Endothelial cell of hepatic sinusoid (primary cell): ENCODE results near the gene CABP7.
"Not testable (repeated sequence)": the region's sequence is repeated elsewhere in the genome, so short reads cannot be mapped to it uniquely, and the experiment has no call there.

Experiments
- in situ Hi-C: cut with HindIII; loops from 2 replicates; pipeline ENCODE4 v1.10.0; 2017; ENCODE audit warnings: low sequenced_read_pairs

The CABP7 gene

DNA sequence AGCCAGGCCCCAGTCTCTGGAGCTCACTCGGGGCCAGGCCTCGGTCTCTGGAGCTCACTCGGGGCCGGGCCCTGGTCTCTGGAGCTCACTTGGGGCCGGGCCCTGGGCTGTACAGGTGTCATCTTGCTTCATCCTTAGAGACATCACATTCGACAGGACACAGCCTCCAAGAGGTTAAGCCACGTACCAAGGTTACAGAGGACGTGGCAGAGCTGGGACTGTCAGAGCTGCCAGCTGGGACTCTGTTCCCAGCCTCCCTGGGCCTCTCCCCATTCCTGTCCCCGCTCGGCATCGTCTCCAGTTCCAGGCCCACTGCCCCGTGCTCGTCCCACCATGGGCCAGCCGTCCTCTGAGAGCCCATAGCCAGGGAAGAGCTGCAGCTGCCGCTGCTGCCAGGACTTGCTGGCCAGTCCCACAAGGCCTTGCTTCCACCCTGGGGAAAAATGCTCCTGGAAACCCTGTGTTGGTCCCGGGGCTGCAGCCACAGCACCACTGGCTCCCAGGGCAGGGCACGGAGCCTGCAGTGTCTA lies 19.6 kb downstream of the CABP7 start:
- in situ Hi-C loops: no loop called here

DNA sequence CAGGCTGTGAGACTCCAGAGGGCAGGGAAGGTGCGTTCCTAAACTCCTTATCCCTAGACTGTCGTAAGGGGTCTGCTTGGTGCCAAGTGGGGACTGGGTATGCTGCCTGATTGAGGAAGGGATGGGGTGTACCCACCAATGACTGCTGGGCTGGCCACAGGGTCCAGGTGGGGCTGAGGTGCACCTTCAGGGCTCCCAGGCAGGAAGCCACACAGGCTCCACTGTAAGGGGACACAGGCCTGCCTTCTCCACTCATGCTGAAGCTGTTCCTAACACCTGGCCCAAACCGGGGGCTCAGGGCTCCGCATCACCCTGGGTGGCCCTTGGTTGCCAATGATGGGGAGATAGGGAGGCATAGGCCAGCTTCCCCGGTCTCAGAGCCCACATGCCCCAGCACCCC lies 20.4 kb downstream of the CABP7 start:
- in situ Hi-C loops: no loop called here

DNA sequence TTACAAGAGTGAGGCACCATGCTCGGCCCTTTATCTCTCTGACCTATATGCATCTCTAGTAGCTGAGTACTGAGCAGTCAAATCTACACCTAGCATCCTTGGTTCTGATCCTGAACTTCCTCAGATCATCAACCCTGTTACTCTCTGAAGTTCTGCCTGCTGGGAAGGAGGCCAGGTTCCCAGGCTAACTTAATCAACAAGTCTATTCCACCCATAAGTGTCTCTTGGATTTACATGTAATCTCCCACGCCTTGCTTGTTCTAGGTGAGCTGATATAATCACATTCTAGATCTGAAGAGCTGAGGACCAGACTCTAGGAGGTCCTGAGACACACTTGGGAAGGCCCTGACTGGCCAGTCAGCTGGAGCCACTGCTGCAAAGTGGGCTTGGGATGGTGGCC lies 22.1 kb downstream of the CABP7 start:
- in situ Hi-C loops: no loop called here

DNA sequence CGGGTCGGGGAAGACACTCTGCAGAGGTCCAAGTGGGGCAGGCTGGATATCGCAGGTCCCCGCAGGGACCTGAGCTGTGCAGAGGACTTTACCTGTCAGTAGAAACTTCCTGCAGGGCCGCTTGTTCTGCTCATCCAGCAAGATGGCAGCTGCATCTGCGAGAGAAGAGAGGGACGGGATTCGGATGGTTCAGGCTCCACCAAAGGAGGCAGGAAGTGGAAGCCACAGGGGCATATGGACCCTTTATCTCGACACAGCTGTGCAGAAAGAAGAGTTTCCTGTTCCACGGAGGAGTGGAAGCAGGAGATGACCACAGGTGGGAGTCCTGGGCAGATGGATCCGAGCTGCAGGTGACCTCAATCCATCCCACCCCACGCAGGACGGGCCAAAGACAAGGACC lies 22.5 kb downstream of the CABP7 start:
- in situ Hi-C loops: no loop called here

DNA sequence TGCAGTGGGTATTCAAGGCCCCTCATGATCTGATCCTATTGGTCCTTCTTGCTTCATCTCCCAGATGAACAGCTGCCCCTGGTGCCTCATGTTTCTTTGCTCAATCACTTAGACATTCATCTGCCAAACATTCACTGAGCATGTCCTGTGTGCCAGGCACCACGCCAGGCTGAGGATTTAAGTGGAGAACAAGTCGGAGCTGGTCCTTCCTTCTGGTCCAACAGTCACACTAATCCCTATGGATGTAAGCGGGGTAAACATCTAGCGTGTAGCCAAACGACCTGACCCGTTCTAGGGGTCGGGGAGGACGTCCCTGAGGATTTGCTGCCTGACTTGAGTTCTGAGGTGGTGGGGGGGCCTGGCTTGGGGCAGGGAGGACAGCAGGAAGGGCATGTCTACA lies 25.1 kb downstream of the CABP7 start:
- in situ Hi-C loops: no loop called here

DNA sequence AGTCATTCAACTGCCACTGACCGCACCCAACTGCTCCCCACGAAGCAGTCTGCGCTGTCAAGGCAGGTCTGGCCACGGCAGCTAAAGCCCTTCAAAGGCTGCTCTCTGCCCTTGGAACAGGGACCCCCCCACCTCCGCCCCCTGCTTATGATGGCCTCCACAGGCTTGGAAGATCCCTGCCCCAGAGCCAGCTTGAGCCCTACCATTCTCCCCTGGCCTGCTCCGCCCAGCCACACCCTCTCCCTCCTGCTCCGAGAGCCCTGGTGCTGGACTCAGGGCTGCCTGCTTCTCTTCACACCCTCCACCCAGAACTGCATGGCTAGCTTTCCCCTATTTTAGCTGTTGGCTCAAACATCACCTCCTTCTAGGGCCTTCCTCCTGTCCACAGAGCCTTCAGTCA lies 28.0 kb downstream of the CABP7 start:
- in situ Hi-C loops: no loop called here

DNA sequence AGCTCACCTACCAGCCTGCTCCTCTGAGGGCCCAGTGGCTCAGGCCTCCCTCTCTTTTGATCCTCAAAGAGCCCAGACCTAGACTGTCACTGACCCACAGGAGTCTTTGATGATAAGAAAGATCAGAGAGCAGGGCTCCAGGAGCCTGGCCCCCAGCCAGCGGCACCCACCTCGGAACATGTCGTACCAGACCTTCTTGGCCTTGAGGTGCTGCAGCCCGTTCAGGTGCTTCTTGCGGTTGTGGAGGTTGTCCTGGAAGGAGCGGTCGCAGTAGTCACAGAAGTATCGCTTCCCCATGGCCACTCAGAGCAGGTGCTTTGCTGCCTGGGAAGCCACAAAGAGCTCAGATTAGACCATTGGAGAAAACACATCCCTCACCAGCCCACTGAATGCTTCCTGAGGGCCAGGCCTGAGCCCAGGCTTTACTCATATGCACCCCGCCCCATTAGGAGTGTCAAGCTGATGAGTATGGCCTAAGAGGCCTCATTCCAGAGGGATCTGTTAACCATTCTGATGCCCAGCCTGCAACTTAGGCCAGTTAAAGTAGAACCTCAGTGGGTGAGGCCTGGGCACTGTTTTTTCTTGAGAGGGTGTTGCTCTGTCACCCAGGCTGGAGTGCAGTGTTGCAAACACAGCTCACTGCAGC lies 28.6 kb downstream of the CABP7 start:
- in situ Hi-C loops: no loop called here

DNA sequence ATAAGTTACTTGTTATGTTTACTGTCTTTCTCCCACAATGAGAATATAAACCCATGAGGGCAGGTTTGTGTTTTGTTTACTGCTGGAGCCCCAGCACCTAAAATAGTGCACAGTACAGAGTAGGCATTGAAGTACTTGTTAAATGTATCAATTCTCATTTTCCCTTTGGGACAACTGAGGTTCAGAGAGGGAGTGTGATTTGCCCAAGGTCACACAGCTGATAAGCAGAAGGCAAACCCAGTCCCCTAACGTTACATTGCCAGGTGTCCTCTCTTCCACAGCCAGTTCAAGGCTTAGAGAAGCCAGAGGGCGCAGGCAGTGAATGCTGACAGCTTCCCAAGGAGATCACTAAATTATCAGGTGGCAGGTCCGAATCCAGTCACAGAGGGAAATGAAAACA lies 30.2 kb downstream of the CABP7 start:
- in situ Hi-C loops: no loop called here

DNA sequence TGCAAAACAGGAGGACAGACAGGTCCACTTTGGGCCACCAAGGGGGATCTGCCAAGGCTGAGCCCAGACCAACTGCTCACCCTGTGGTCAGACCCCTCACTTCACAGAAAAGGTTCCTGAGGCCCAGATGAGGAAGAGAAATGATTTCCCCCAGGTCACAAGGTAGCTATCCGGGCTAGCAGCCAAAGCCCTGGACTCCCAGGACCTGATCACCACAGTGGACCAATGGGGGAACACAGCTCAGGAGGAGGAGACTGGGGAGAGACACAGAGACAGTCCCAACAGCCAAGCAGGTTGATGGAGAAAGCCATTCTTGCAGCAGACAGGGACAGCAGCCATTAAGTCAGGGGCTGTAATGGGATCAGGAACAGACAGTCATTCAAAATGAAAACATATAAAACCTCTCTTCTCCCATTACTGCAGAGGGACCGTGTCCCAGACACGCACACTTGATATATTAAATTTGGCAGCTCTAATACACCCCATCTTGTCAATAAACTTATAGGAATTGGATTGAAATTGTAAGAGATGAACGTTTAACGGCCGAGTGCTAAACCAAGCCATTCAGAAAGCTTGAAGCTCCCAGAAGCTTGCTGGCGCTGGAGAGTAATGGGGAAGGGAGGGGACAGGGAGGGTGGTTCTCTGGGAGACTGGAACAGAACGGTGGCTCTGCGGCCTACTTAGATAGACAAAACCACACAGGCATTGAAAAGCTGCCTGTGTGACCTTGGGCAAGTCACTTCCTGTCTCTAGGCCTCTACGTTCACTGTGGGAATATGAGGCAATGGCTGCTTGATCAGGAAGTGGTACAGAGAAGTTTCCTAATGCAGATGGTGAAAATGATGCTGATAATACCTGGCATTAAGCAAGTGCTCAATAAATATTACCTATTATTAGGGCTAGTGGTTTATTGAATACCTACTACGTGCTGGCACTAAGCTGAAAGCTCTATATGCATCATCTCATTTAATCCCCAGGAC lies 31.0 kb downstream of the CABP7 start:
- in situ Hi-C loops: no loop called here

DNA sequence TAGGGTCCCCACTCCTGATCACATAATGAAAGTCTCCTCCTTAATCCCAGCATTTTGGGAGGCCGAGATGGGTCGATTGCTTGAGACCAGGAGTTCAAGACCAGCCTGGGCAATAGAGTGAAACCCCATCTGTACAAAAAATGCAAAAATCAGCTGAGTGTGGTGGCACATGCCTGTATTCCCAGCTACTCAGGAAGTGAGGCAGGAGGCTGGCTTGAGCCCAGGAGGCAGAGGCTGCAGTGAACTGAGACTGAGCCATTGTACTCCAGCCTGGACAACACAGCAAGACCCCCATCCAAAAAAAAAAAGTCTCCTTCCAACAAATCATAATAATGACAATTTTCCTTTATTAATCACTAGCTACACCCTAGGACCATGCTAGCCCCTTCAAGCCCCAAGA lies 31.9 kb downstream of the CABP7 start:
- in situ Hi-C loops: no loop called here

DNA sequence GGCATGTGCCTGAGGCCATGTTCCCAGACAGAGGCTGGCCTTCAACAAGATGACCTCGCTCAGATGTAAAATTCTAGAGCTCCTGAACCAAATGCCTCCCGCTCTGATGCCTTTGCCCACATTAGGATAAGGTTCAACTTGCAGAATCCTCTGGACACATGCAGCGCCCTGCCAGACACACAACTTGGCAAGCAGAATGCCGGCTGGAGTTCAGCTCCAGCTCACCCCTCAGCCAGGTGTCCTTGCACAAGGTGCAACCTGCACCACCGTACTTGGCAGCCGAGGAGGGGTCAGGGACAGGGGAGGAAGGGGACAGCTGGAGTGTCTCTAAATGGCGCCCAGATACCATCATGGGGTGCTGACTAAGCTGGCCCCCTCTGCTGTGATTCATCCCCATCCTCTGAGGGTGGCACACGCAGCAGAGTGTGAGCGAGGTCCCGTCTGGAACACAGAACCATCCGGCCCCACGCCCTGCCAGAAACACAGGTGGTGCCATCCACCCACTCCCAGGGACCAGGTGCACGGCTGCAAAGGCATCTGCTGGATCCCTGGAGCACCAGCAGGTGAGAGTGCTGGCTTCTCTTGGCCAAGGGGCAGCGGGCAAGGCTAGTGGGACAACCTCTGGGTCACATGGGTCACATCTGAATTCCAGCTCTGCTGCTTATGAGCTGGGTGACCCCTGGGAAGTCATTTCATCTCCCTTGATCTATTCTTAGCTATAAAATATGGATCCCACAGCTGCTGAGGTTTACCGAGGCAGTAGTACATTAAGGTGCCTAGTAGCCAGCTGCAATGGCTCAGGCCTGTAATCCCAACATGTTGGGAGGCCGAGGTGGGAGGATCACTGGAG lies 34.2 kb downstream of the CABP7 start:
- in situ Hi-C loops: no loop called here

DNA sequence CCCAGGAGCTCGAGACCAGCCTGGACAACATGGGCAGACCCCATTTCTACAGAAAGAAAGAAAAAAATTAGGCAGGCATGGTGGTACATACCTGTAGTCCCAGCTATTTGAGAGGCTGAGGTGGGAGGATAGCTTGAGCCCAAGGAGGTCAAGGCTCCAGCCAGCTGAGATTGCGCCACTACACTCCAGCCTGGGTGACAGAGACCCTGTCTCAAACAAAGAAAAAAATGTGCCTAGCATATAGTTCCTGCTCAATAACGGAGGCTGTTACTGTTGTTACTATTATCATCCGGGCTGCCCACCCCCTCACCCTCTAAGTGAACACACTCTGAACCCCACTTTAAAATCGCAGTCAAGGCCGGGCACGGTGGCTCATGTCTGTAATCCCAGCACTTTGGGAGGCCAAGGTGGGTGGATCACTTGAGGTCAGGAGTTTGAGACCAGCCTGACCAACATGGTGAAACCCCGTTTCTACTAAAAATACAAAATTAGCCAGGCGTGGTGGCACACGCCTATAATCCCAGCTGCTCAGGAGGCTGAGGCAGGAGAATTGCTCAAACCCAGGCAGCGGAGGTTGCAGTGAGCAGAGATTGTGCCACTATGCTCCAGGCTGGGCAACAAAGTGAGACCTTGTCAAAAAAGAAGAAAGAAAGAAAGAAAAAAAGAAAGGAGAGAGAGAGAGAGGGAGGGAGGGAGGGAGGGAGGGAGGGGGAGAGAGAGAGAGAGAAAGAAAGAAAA lies 35.0 kb downstream of the CABP7 start:
- in situ Hi-C loops: not testable (repeated sequence)

DNA sequence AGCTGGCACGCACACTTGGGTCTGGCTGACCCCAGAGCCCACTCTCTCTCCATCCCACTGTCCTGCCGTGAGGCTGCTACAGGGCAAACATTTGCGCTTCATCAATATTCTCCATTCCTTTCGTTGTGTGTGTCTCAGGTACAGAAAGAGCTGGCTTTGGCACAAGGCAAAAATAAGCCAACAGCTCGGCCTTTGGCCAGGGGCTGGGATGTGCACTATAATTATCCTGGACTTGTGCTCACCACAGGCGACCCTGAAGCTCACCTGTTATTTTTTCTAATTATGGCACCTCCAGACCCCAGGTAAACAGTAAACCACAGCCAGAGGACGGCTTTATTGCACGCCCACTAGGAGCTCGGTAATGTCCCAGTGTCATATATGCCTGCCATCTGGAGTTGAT lies 36.1 kb downstream of the CABP7 start:
- in situ Hi-C loops: no loop called here

DNA sequence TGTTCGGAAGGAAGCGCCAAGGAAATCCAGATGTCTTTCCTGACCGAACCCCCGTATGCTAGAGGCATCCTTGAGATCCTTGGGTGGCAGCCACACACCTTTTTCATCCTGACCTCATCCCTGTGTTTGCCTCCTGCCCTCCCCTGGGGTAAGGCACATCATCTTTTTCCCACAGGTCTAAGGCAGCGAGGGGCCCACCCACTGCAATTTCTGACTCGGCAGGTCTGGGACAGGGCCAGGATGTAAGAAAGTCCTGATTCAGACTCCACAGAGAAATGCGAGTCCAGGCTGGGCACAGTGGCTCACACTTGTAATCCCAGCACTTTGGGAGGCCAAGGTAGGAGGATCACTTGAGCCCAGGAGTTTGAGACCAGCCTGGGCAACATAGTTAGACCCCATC lies 36.5 kb downstream of the CABP7 start:
- in situ Hi-C loops: no loop called here

DNA sequence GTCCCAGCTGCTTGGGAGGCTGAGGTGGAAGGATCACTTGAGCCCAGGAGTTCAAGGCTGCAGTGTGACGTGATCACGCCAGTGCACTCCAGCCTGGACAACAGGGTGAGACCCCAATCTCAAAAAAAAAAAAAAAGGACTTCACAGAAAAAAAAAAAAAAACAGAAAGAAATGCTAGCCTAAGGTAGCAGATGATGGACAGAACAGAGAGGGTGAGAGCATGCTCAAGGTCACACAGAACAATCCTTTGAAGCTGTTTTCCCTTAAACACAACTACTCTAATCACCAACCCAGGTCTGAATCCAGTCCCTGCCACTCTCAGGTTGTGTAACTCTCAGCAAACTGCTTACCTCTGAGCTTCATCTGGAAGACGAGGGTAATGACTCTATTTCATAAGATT lies 37.3 kb downstream of the CABP7 start:
- in situ Hi-C loops: no loop called here

DNA sequence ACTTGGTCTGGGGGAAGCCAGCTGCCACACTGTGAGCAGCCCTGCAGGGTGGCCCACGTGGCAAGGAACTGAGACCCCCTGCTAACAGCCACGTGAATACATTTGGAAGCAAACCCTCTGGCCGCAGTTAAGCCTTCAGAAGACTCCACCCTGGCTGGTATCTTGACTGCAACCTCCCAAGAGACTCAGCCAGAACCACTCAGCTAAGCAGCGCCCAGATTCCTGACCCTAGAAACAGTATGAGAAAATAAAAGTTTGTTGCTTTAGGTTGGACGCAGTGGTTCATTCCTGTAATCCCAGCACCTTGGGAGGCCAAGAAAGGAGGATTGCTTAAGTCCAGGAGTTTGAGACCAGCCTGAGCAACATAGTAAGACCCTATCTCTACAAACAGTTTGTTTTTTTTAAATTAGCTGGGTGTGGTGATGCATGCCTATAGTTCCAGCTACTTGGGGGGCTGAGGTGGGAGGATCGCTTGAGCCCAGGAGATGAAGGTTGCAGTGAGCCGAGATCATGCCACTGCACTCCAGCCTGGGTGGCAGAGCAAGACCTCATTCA lies 38.3 kb downstream of the CABP7 start:
- in situ Hi-C loops: no loop called here

DNA sequence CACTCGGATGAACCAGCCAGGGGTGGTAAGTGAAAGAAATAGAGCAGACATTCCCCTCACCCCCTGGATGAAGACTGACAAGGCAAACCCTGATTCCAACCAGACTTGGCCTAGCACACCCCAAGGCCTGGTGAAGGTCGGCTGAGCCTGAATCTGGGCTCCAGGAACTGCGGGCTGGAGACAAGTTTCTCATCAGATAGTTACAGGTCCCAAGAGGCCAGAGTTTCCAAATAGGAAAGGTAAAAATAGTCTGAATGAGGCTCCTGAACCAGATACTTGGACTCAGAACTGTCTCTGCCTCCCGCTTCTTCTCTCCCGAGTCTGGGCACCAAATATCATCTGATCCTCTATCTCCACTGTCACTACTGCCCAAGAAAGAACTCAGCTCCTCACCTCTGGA lies 39.2 kb downstream of the CABP7 start:
- in situ Hi-C loops: no loop called here

DNA sequence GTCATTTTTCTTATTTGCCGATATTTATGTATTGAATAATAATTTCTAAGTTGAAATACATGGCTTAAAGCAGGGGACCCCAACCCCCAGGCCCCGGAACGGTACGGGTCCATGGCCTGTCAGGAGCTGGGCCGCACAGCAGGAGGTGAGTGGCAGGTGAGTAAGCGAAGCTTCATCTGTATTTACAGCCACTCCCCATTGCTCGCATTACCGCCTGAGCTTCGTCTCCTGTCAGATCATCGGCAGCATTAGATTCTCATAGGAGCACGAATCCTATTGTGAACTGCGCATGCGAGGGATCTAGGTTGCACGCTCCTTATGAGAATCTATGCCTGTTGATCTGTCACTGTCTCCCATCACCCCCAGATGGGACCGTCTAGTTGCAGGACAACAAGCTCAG lies 42.5 kb downstream of the CABP7 start:
- in situ Hi-C loops: no loop called here

DNA sequence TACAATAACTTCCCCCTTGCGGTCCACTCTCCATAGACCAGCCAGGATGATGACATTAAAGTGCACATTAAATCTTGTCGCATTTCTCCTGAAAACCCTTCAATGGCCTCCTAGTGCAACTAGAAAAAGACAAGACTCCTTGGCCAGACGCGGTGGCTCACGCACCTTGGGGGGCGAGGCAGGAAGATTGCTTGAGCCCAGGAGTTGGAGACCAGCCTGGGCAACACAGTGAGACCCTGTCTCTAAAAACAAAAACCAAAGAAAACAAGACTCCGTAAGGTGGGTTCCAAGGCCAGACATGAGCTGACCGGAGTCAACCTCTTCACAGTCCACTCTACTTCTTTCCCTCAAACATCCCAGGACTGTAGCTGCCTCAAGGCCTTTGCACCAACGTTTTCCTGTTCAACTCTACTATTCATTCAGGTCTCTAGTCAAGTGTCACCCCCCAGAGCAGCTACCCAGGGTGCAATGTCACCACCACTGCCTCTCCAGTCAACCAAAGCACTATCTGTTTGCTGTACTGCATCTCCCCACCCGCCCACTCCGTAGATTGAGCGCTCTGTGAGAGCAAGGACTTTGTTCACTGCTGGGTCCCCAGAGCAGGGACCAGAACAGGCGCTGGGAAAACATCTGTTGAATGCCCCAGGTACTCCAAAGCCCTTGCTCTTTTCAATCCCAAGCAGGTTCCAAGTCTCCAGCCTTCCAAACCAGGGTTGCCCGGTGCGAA lies 46.3 kb downstream of the CABP7 start:
- in situ Hi-C loops: no loop called here
